GM23338 (cell line): ENCODE measurements around the gene BAIAP2. TPM values are rescaled to one million over a fixed set of nuclear protein-coding genes. Genes with fewer than 3 reads are reported as not detected.

Experiments
- ATAC-seq: fragments of 200-7000 bp; cut with Tn5 transposase; 3 replicates; pipeline ENCODE4 v1.9.1; 2020
- DNase-seq: peaks from one replicate; pipeline ENCODE4 v3.0.0-alpha.2; 2015; ENCODE audit warnings: low spot score
- H2AFZ ChIP-seq: fragments of 200-600 bp; sonication (generic); 2 replicates; pipeline ENCODE4 v1.8.0; 2016; ENCODE audit warnings: antibody characterized with exemption, mild to moderate bottlenecking, moderate library complexity
- H3F3A ChIP-seq: fragments of 200-600 bp; sonication (generic); replicated peaks from 2 replicates; pipeline ENCODE4 v1.8.0; 2017; ENCODE audit warnings: antibody characterized with exemption, mixed run types, low read depth
- H3K27ac ChIP-seq: fragments of 200-600 bp; sonication (generic); 2 replicates; pipeline ENCODE4 v1.6.1; 2016; ENCODE audit warnings: low read depth
- H3K27me3 ChIP-seq: fragments of 200-600 bp; sonication (generic); 2 replicates; pipeline ENCODE4 v1.8.0; 2016; ENCODE audit warnings: mild to moderate bottlenecking, mixed run types, moderate library complexity; ENCODE audit not compliant: insufficient read depth
- H3K36me3 ChIP-seq: fragments of 200-600 bp; sonication (generic); 2 replicates; pipeline ENCODE4 v1.8.0; 2016; ENCODE audit warnings: mild to moderate bottlenecking; ENCODE audit not compliant: insufficient read depth
- H3K4me1 ChIP-seq: fragments of 200-600 bp; sonication (generic); 2 replicates; pipeline ENCODE4 v1.8.0; 2016; ENCODE audit warnings: mild to moderate bottlenecking, moderate library complexity; ENCODE audit not compliant: insufficient read depth
- H3K4me2 ChIP-seq: fragments of 200-600 bp; sonication (generic); 2 replicates; pipeline ENCODE4 v1.7.1; 2017; ENCODE audit warnings: mixed run types
- H3K4me3 ChIP-seq: fragments of 200-600 bp; sonication (generic); 2 replicates; pipeline ENCODE4 v1.6.1; 2016; ENCODE audit warnings: mixed run types
- H3K79me2 ChIP-seq: fragments of 200-600 bp; sonication (generic); replicated peaks from 2 replicates; pipeline ENCODE4 v1.8.0; 2017; ENCODE audit warnings: mild to moderate bottlenecking; ENCODE audit not compliant: insufficient read depth
- H3K9me2 ChIP-seq: fragments of 200-600 bp; sonication (generic); 2 replicates; pipeline ENCODE4 v1.8.0; 2017; ENCODE audit not compliant: insufficient read depth
- H4K20me1 ChIP-seq: fragments of 200-600 bp; sonication (generic); replicated peaks from 2 replicates; pipeline ENCODE4 v1.8.0; 2017; ENCODE audit warnings: mild to moderate bottlenecking; ENCODE audit not compliant: insufficient read depth
- H3K27ac Mint-ChIP-seq: 2 replicates; pipeline ENCODE4 v1.8.0; 2020; ENCODE audit warnings: inconsistent platforms, mild to moderate bottlenecking, moderate library complexity, mixed read lengths
- H3K27me3 Mint-ChIP-seq: 3 replicates; pipeline ENCODE4 v1.8.0; 2022; ENCODE audit warnings: low read depth, mild to moderate bottlenecking, moderate library complexity, mixed read lengths, inconsistent platforms; ENCODE audit not compliant: insufficient read depth, poor library complexity
- H3K36me3 Mint-ChIP-seq: 3 replicates; pipeline ENCODE4 v1.8.0; 2021; ENCODE audit warnings: low read depth, mild to moderate bottlenecking, inconsistent platforms, moderate library complexity, mixed read lengths
- H3K4me1 Mint-ChIP-seq: 3 replicates; pipeline ENCODE4 v1.8.0; 2020; ENCODE audit warnings: mild to moderate bottlenecking, inconsistent platforms, mixed read lengths
- H3K4me3 Mint-ChIP-seq: 3 replicates; pipeline ENCODE4 v1.8.0; 2021; ENCODE audit warnings: moderate library complexity, mild to moderate bottlenecking, inconsistent platforms, mixed read lengths
- H3K9me3 Mint-ChIP-seq: 3 replicates; pipeline ENCODE4 v1.8.0; 2020; ENCODE audit warnings: moderate library complexity, mild to moderate bottlenecking, inconsistent platforms, mixed read lengths
- CREB1 ChIP-seq: fragments of 250-450 bp; sonication (Bioruptor Pico); IDR thresholded peaks from 2 replicates; pipeline ENCODE4 v1.5.0; 2020; ENCODE audit warnings: low read depth, mild to moderate bottlenecking, moderate library complexity
- EZH2 ChIP-seq: fragments of 200-600 bp; sonication (generic); IDR thresholded peaks from one replicate; pipeline ENCODE4 v1.8.0; 2017; ENCODE audit warnings: antibody characterized with exemption, mild to moderate bottlenecking, low read depth; ENCODE audit not compliant: unreplicated experiment
- EZH2phosphoT487 ChIP-seq: fragments of 200-600 bp; sonication (generic); IDR thresholded peaks from one replicate; pipeline ENCODE4 v1.8.1; 2018; ENCODE audit warnings: antibody characterized with exemption; ENCODE audit not compliant: unreplicated experiment
- JUNB ChIP-seq: IDR thresholded peaks from one replicate; pipeline ENCODE4 v1.6.1; 2016; ENCODE audit warnings: antibody characterized with exemption; ENCODE audit not compliant: unreplicated experiment
- NANOG ChIP-seq: IDR thresholded peaks from 2 replicates; pipeline ENCODE4 v1.6.1; 2016; ENCODE audit warnings: antibody characterized with exemption, borderline replicate concordance
- POLR2AphosphoS5 ChIP-seq: IDR thresholded peaks from 2 replicates; pipeline ENCODE4 v1.6.1; 2016; ENCODE audit warnings: antibody characterized with exemption, low read depth
- STAT1 ChIP-seq: IDR thresholded peaks from one replicate; pipeline ENCODE4 v1.6.1; 2016; ENCODE audit warnings: antibody characterized with exemption; ENCODE audit not compliant: unreplicated experiment
- ZNF114 ChIP-seq: fragments of 250-450 bp; sonication (Bioruptor Pico); IDR thresholded peaks from 2 replicates; pipeline ENCODE4 v1.5.0; 2020; ENCODE audit warnings: mild to moderate bottlenecking, moderate library complexity
- ZNF331 ChIP-seq: fragments of 250-450 bp; sonication (Bioruptor Pico); IDR thresholded peaks from 2 replicates; pipeline ENCODE4 v1.5.0; 2020; ENCODE audit warnings: low read depth, mild to moderate bottlenecking, moderate library complexity
- polyA plus RNA-seq: library from polyadenylated mRNA; unstranded; fragments of >200 nt; fragmentation: Nextera tagmentation; extraction: Ambion mirVana; gene quantifications from 2 replicates; pipeline ENCODE4 v1.2.1, GENCODE V29; 2016
- total RNA-seq: library from RNA; depleted of rRNA; stranded (reverse); fragments of >200 nt; shearing (Covaris generic); gene quantifications from 2 replicates; pipeline ENCODE4 v1.2.3, GENCODE V29; 2014
- TF ChIP-seq, protein P1 (sequence below): IDR thresholded peaks from one replicate; pipeline ENCODE4 v1.6.1; 2018; ENCODE audit warnings: antibody characterized with exemption; ENCODE audit not compliant: unreplicated experiment
- TF ChIP-seq, protein P2 (sequence below), 2 experiments: fragments of 200-600 bp in 1 of 2; sonication (generic) in 1 of 2; conservative IDR thresholded peaks; 2 replicates each; pipeline versions ENCODE4 v1.5.1 to v1.6.1; 2016 to 2017; ENCODE audit warnings: antibody characterized with exemption in 2 of 2, low read depth in 2 of 2, mild to moderate bottlenecking in 2 of 2, moderate library complexity in 1 of 2
- TF ChIP-seq, protein P3 (sequence below): IDR thresholded peaks from 2 replicates; pipeline ENCODE4 v1.6.1; 2016; ENCODE audit warnings: antibody characterized with exemption

BAIAP2 gene
- total and polyA plus RNA-seq, 2 experiments from 2014 or later: 21.7 to 22.7 TPM

DNA sequence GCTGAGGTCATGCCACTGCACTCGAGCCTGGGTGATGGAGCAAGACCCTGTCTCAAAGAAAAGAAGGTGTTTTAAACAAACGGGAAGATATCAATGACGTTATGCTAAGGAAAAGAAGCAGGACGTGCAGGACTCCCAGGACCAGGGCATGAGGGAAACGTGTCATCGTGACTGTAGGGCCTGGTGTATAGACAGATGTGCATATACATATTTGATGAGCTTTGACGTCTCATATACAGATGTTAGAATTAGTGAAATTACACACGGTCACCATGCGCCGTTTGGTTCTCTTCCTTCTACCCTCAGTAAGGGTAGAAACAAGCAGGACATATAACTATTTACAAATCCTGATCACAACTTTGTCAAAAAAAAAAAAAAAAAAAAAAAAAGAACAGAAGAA lies 112.8 kb downstream of the BAIAP2 start:
- Histone ChIP-seq H3K27ac (no peak overlapping the region), H3K4me2 (no peak overlapping the region), H3K9me2 (no peaks in the 10 kb centered on the region), H3K4me1 (no peaks in the 10 kb centered on the region), H3K4me3 (no peak overlapping the region), H3F3A (no peaks in the 10 kb centered on the region), H4K20me1 (no peaks in the 10 kb centered on the region), H3K36me3 (no peaks in the 10 kb centered on the region), H3K27me3 (no peaks in the 10 kb centered on the region), H2AFZ (no peak overlapping the region), H3K79me2 (no peaks in the 10 kb centered on the region)
- TF ChIP-seq CREB1 (CRISPR knock-in tag) (no peak), EZH2 (no peak), POLR2AphosphoS5 (no peak), NANOG (no peak), STAT1 (no peak)
- TF ChIP-seq, protein P1, sequence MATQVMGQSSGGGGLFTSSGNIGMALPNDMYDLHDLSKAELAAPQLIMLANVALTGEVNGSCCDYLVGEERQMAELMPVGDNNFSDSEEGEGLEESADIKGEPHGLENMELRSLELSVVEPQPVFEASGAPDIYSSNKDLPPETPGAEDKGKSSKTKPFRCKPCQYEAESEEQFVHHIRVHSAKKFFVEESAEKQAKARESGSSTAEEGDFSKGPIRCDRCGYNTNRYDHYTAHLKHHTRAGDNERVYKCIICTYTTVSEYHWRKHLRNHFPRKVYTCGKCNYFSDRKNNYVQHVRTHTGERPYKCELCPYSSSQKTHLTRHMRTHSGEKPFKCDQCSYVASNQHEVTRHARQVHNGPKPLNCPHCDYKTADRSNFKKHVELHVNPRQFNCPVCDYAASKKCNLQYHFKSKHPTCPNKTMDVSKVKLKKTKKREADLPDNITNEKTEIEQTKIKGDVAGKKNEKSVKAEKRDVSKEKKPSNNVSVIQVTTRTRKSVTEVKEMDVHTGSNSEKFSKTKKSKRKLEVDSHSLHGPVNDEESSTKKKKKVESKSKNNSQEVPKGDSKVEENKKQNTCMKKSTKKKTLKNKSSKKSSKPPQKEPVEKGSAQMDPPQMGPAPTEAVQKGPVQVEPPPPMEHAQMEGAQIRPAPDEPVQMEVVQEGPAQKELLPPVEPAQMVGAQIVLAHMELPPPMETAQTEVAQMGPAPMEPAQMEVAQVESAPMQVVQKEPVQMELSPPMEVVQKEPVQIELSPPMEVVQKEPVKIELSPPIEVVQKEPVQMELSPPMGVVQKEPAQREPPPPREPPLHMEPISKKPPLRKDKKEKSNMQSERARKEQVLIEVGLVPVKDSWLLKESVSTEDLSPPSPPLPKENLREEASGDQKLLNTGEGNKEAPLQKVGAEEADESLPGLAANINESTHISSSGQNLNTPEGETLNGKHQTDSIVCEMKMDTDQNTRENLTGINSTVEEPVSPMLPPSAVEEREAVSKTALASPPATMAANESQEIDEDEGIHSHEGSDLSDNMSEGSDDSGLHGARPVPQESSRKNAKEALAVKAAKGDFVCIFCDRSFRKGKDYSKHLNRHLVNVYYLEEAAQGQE: no peak
- TF ChIP-seq, protein P2, sequence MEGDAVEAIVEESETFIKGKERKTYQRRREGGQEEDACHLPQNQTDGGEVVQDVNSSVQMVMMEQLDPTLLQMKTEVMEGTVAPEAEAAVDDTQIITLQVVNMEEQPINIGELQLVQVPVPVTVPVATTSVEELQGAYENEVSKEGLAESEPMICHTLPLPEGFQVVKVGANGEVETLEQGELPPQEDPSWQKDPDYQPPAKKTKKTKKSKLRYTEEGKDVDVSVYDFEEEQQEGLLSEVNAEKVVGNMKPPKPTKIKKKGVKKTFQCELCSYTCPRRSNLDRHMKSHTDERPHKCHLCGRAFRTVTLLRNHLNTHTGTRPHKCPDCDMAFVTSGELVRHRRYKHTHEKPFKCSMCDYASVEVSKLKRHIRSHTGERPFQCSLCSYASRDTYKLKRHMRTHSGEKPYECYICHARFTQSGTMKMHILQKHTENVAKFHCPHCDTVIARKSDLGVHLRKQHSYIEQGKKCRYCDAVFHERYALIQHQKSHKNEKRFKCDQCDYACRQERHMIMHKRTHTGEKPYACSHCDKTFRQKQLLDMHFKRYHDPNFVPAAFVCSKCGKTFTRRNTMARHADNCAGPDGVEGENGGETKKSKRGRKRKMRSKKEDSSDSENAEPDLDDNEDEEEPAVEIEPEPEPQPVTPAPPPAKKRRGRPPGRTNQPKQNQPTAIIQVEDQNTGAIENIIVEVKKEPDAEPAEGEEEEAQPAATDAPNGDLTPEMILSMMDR (conservative IDR thresholded peaks at IDR 0.05; ENCODE audit: low read depth in 2 of 2): no peak
- H3K9me3 Mint-ChIP-seq: peaks cover 3% of the 10 kb centered on the region; the same call in 1 of the 3 replicates
- no peak overlapping the region for H3K27ac Mint-ChIP-seq
- DNase-seq: no peak
- H3K4me1 Mint-ChIP-seq: no peaks in the 10 kb centered on the region
- no peak for ATAC-seq
- peaks cover 8% of the 10 kb centered on the region for H3K27me3 Mint-ChIP-seq
- H3K36me3 Mint-ChIP-seq: no peaks in the 10 kb centered on the region
- H3K4me3 Mint-ChIP-seq: no peak overlapping the region

DNA sequence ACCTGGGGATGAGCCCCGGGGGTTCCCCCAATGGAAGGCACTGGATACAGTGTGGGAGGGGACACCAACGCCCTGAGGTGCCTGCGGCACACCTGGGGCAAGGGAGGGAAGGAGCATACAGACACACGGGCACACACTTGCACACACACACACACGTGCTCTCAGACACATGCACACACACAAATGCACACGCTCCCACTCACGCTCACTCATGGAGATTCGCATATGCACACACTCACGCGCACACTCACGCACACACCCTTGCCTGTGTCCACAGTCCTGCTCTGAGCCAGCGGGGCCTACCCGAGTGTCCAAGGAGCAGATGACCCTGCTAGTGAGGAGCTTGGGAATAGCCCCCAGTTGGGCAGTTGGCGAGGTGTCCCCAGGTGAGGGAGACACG lies 113.6 kb downstream of the BAIAP2 start:
- Histone ChIP-seq H3K4me2 (no peak overlapping the region), H3K27ac (no peak overlapping the region), H3K4me3 (no peak overlapping the region), H3K79me2 (no peaks in the 10 kb centered on the region), H2AFZ (no peak overlapping the region), H3K4me1 (no peaks in the 10 kb centered on the region), H3F3A (no peaks in the 10 kb centered on the region), H3K9me2 (no peaks in the 10 kb centered on the region), H3K36me3 (no peaks in the 10 kb centered on the region), H4K20me1 (0 out of 2 replicates have a peak, but pooled peaks cover 2% of the 10 kb centered on the region), H3K27me3 (no peaks in the 10 kb centered on the region)
- H3K27me3 Mint-ChIP-seq: peaks cover 8% of the 10 kb centered on the region
- no peaks in the 10 kb centered on the region for H3K36me3 Mint-ChIP-seq
- H3K4me3 Mint-ChIP-seq: no peak overlapping the region
- ATAC-seq (no peak), DNase-seq (no peak)
- H3K27ac Mint-ChIP-seq: no peak overlapping the region
- H3K9me3 Mint-ChIP-seq: peaks cover 3% of the 10 kb centered on the region; the same call in 1 of the 3 replicates
- H3K4me1 Mint-ChIP-seq: no peaks in the 10 kb centered on the region
- TF ChIP-seq, protein P1: no peak
- TF ChIP-seq JUNB (no peak), STAT1 (no peak), ZNF114 (CRISPR knock-in tag) (no peak), CREB1 (CRISPR knock-in tag) (no peak), POLR2AphosphoS5 (no peak), EZH2phosphoT487 (no peak), ZNF331 (CRISPR knock-in tag) (no peak), NANOG (no peak)
- TF ChIP-seq, protein P3, sequence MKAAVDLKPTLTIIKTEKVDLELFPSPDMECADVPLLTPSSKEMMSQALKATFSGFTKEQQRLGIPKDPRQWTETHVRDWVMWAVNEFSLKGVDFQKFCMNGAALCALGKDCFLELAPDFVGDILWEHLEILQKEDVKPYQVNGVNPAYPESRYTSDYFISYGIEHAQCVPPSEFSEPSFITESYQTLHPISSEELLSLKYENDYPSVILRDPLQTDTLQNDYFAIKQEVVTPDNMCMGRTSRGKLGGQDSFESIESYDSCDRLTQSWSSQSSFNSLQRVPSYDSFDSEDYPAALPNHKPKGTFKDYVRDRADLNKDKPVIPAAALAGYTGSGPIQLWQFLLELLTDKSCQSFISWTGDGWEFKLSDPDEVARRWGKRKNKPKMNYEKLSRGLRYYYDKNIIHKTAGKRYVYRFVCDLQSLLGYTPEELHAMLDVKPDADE: no peak
